Neural cell (in vitro differentiated cells): ENCODE results near the gene ARFGEF3. TPM values are rescaled to one million over a fixed set of nuclear protein-coding genes. Genes with fewer than 3 reads are reported as not detected.
A peak's percentile ranks its signal among the peaks of the same experiment; 100 is the strongest.

Source experiments
- H2AFZ ChIP-seq: fragments of 200-600, 300-800 bp; sonication (generic), shearing (Covaris generic); 2 replicates; pipeline ENCODE4 v1.6.0; 2014; ENCODE audit warnings: low read depth, mild to moderate bottlenecking, antibody characterized with exemption, low read length, moderate library complexity
- H3F3A ChIP-seq: fragments of 200-600 bp; shearing (Covaris generic); 2 replicates; pipeline ENCODE4 v1.6.1; 2016; ENCODE audit warnings: mild to moderate bottlenecking, moderate library complexity, mixed read lengths, antibody characterized with exemption, low read length; ENCODE audit not compliant: insufficient read depth, poor library complexity, severe bottlenecking
- H3K27ac ChIP-seq: fragments of 200-600, 300-800 bp; sonication (generic), shearing (Covaris generic); 2 replicates; pipeline ENCODE4 v1.5.1; 2014; ENCODE audit warnings: mild to moderate bottlenecking, low read length, moderate library complexity
- H3K27me3 ChIP-seq: fragments of 300-800, 200-600 bp; sonication (generic), shearing (Covaris generic); 2 replicates; pipeline ENCODE4 v1.6.0; 2014; ENCODE audit warnings: mild to moderate bottlenecking, low read depth, low read length, moderate library complexity; ENCODE audit not compliant: insufficient read depth
- H3K36me3 ChIP-seq: fragments of 300-800, 200-600 bp; sonication (generic), shearing (Covaris generic); 2 replicates; pipeline ENCODE4 v1.5.1; 2014; ENCODE audit warnings: mild to moderate bottlenecking, antibody characterized with exemption, low read length, moderate library complexity; ENCODE audit not compliant: insufficient read depth
- H3K4me2 ChIP-seq: fragments of 300-800, 200-600 bp; sonication (generic), shearing (Covaris generic); 2 replicates; pipeline ENCODE4 v1.6.0; 2014; ENCODE audit warnings: mild to moderate bottlenecking, low read length
- H3K4me3 ChIP-seq: fragments of 300-800, 200-600 bp; sonication (generic), shearing (Covaris generic); 2 replicates; pipeline ENCODE4 v1.5.1; 2014; ENCODE audit warnings: mild to moderate bottlenecking, low read length, moderate library complexity
- H3K79me2 ChIP-seq: fragments of 200-600 bp; shearing (Covaris generic); replicated peaks from 2 replicates; pipeline ENCODE4 v1.6.0; 2014; ENCODE audit warnings: mild to moderate bottlenecking, low read length, moderate library complexity; ENCODE audit not compliant: insufficient read depth
- H3K9ac ChIP-seq: fragments of 300-800, 200-600 bp; sonication (generic), shearing (Covaris generic); 2 replicates; pipeline ENCODE4 v1.6.1; 2016; ENCODE audit warnings: mild to moderate bottlenecking, low read length, mixed read lengths
- H3K9me2 ChIP-seq: fragments of 200-600 bp; shearing (Covaris generic); 2 replicates; pipeline ENCODE4 v1.6.1; 2016; ENCODE audit warnings: mild to moderate bottlenecking, low read length, mixed read lengths; ENCODE audit not compliant: insufficient read depth
- H3K9me3 ChIP-seq: fragments of 200-600, 300-800 bp; sonication (generic), shearing (Covaris generic); 2 replicates; pipeline ENCODE4 v1.6.1; 2016; ENCODE audit warnings: mild to moderate bottlenecking, mixed run types, low read length, moderate library complexity, mixed read lengths
- H4K20me1 ChIP-seq: fragments of 200-600 bp; shearing (Covaris generic); 2 replicates; pipeline ENCODE4 v1.6.1; 2016; ENCODE audit warnings: mild to moderate bottlenecking, mixed run types; ENCODE audit not compliant: insufficient read depth
- EP300 ChIP-seq: fragments of 450-650 bp; conservative IDR thresholded peaks from 2 replicates; pipeline ENCODE4 v1.6.1; 2014; ENCODE audit warnings: antibody characterized with exemption, mild to moderate bottlenecking, moderate library complexity; ENCODE audit not compliant: poor library complexity, severe bottlenecking
- EZH2 ChIP-seq: fragments of 200-600, 300-800 bp; shearing (Covaris generic), sonication (generic); IDR thresholded peaks from 2 replicates; pipeline ENCODE4 v1.6.1; 2014; ENCODE audit warnings: antibody characterized with exemption, low read length, borderline replicate concordance, mild to moderate bottlenecking; ENCODE audit not compliant: insufficient read depth, poor library complexity, severe bottlenecking
- MXI1 ChIP-seq: fragments of 450-650 bp; conservative IDR thresholded peaks from 2 replicates; pipeline ENCODE4 v1.6.1; 2014; ENCODE audit warnings: antibody characterized with exemption, mild to moderate bottlenecking; ENCODE audit not compliant: poor library complexity, severe bottlenecking
- POLR2AphosphoS5 ChIP-seq: IDR thresholded peaks from 2 replicates; pipeline ENCODE4 v1.6.1; 2012
- RAD21 ChIP-seq: fragments of 450-650 bp; conservative IDR thresholded peaks from 2 replicates; pipeline ENCODE4 v1.6.1; 2014; ENCODE audit warnings: antibody characterized with exemption, mild to moderate bottlenecking, moderate library complexity
- SMC3 ChIP-seq: fragments of 450-650 bp; conservative IDR thresholded peaks from 2 replicates; pipeline ENCODE4 v1.6.1; 2014; ENCODE audit warnings: antibody characterized with exemption, mild to moderate bottlenecking, moderate library complexity; ENCODE audit not compliant: poor library complexity
- TAF1 ChIP-seq: IDR thresholded peaks from 2 replicates; pipeline ENCODE4 v1.6.1; 2012; ENCODE audit warnings: low read depth
- polyA plus RNA-seq: library from polyadenylated mRNA; depleted of rRNA; stranded (reverse); fragments of >200 nt; gene quantifications from 2 replicates; pipeline ENCODE4 v1.2.3, GENCODE V29; 2014
- TF ChIP-seq, protein P1 (sequence below): IDR thresholded peaks from 2 replicates; pipeline ENCODE4 v1.6.1; 2012; ENCODE audit warnings: borderline replicate concordance
- TF ChIP-seq, protein P2 (sequence below): fragments of 450-650 bp; IDR thresholded peaks from 2 replicates; pipeline ENCODE4 v1.5.1; 2014; ENCODE audit warnings: antibody characterized with exemption, mild to moderate bottlenecking, moderate library complexity; ENCODE audit not compliant: poor library complexity, severe bottlenecking

Gene ARFGEF3
- polyA plus RNA-seq, 1 donor from 2014 or later, result 4.6 TPM

DNA sequence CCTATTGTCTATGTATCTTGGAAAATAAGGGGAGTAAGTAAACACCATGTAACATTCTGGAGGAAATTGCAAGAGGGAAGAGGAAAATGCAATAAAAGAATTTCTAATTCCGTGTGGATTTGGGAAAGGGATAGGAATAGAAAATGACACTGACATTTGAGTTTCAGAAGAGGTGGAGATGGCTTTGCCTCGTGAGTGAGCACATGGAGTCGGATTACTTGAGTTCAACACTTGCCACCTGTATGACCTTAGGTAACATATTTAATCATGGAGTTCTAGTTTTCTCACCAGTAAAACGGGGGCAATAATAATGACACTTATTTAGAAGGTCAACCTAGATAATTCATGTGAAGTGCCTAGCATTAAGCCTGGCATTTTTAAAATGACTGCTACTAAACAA is 67.3 kb downstream of the ARFGEF3 start:
- H2AFZ ChIP-seq, result no peak overlapping the region
- no peaks in the 10 kb centered on the region for H3K79me2 ChIP-seq
- no peak overlapping the region for H3K4me3 ChIP-seq
- no peaks in the 10 kb centered on the region for H3K36me3 ChIP-seq
- no peaks in the 10 kb centered on the region for H3K9me2 ChIP-seq
- H3F3A ChIP-seq, result no peaks in the 10 kb centered on the region
- TF ChIP-seq MXI1, result no peak
- TF ChIP-seq RAD21, result no peak
- TF ChIP-seq, protein P1, sequence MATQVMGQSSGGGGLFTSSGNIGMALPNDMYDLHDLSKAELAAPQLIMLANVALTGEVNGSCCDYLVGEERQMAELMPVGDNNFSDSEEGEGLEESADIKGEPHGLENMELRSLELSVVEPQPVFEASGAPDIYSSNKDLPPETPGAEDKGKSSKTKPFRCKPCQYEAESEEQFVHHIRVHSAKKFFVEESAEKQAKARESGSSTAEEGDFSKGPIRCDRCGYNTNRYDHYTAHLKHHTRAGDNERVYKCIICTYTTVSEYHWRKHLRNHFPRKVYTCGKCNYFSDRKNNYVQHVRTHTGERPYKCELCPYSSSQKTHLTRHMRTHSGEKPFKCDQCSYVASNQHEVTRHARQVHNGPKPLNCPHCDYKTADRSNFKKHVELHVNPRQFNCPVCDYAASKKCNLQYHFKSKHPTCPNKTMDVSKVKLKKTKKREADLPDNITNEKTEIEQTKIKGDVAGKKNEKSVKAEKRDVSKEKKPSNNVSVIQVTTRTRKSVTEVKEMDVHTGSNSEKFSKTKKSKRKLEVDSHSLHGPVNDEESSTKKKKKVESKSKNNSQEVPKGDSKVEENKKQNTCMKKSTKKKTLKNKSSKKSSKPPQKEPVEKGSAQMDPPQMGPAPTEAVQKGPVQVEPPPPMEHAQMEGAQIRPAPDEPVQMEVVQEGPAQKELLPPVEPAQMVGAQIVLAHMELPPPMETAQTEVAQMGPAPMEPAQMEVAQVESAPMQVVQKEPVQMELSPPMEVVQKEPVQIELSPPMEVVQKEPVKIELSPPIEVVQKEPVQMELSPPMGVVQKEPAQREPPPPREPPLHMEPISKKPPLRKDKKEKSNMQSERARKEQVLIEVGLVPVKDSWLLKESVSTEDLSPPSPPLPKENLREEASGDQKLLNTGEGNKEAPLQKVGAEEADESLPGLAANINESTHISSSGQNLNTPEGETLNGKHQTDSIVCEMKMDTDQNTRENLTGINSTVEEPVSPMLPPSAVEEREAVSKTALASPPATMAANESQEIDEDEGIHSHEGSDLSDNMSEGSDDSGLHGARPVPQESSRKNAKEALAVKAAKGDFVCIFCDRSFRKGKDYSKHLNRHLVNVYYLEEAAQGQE, result no peak
- TF ChIP-seq, protein P2, sequence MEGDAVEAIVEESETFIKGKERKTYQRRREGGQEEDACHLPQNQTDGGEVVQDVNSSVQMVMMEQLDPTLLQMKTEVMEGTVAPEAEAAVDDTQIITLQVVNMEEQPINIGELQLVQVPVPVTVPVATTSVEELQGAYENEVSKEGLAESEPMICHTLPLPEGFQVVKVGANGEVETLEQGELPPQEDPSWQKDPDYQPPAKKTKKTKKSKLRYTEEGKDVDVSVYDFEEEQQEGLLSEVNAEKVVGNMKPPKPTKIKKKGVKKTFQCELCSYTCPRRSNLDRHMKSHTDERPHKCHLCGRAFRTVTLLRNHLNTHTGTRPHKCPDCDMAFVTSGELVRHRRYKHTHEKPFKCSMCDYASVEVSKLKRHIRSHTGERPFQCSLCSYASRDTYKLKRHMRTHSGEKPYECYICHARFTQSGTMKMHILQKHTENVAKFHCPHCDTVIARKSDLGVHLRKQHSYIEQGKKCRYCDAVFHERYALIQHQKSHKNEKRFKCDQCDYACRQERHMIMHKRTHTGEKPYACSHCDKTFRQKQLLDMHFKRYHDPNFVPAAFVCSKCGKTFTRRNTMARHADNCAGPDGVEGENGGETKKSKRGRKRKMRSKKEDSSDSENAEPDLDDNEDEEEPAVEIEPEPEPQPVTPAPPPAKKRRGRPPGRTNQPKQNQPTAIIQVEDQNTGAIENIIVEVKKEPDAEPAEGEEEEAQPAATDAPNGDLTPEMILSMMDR, result no peak
- TF ChIP-seq EZH2, result no peak
- no peak for TF ChIP-seq TAF1
- TF ChIP-seq EP300, result no peak
- no peak for TF ChIP-seq POLR2AphosphoS5
- TF ChIP-seq SMC3, result no peak
- peak overlapping the region; percentile 15 for H3K9ac ChIP-seq
- H4K20me1 ChIP-seq, result no peaks in the 10 kb centered on the region
- H3K27ac ChIP-seq, result peak overlapping the region; percentile 30
- no peak overlapping the region for H3K4me2 ChIP-seq
- no peaks in the 10 kb centered on the region for H3K27me3 ChIP-seq
- H3K9me3 ChIP-seq, result no peaks in the 10 kb centered on the region

DNA sequence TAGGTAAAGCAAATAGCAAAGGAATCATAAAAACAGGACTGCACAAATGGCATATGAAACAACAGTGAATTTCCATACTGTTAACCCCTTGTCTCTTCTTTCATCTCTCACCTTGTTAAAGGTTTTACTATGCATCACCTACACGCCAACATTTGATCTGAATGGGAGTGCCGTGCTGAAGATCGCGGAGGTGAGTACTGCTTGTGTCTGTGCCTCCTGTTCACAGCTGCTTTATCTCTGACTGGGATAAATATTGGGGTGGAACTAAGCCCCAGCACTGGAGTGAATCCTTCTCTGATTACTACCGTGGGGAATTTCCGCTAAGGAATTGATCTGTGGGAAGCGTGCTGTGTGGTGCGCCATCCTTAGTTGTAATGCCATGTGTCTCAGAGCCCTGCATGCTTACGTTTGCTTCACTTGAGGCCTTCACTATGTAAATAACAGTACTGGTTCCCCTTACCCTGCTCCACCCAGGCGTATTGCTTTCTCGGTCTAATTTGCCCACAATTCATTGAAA is 68.0 kb downstream of the ARFGEF3 start:
- TF ChIP-seq, protein P2, result no peak
- TF ChIP-seq SMC3 (no peak), MXI1 (peak; percentile 19)
- Histone ChIP-seq H3K27me3 (no peaks in the 10 kb centered on the region), H3K9ac (no peak overlapping the region), H3K4me2 (no peak overlapping the region), H3K9me3 (no peaks in the 10 kb centered on the region), H3K4me3 (no peak overlapping the region), H3K36me3 (no peaks in the 10 kb centered on the region), H3F3A (no peaks in the 10 kb centered on the region), H2AFZ (no peak overlapping the region), H4K20me1 (no peaks in the 10 kb centered on the region), H3K79me2 (no peaks in the 10 kb centered on the region), H3K27ac (no peak overlapping the region), H3K9me2 (no peaks in the 10 kb centered on the region)
